Measurements from ENCODE around the gene DDX17.

DNA sequence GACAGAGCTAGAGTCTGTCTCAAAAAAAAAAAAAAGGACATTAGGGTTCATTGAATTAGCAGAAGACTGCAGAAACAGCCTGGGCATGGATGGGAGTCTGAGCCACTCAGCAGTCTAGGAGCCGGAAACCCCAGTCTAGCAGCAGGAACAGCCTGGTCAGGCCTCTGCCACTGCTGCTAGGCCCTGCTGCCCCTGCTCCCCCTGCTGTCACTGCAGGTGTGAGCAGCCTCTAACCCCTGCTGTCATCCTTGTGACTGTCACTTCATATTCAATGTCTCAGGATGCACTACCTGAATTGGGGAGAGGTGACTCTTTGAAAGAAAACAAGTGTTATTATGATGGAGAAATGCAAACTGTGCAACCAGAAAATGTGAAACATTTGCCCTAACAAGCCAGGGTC, 7.0 kb upstream of the DDX17 start:
- no peak for TF ChIP-seq POLR2A (IDR thresholded peaks at IDR 0.05; ENCODE audit: low read depth, low read length)
- TF ChIP-seq, protein P1, sequence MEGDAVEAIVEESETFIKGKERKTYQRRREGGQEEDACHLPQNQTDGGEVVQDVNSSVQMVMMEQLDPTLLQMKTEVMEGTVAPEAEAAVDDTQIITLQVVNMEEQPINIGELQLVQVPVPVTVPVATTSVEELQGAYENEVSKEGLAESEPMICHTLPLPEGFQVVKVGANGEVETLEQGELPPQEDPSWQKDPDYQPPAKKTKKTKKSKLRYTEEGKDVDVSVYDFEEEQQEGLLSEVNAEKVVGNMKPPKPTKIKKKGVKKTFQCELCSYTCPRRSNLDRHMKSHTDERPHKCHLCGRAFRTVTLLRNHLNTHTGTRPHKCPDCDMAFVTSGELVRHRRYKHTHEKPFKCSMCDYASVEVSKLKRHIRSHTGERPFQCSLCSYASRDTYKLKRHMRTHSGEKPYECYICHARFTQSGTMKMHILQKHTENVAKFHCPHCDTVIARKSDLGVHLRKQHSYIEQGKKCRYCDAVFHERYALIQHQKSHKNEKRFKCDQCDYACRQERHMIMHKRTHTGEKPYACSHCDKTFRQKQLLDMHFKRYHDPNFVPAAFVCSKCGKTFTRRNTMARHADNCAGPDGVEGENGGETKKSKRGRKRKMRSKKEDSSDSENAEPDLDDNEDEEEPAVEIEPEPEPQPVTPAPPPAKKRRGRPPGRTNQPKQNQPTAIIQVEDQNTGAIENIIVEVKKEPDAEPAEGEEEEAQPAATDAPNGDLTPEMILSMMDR (conservative IDR thresholded peaks at IDR 0.05; ENCODE audit: low read depth, low read length), result no peak
- no peak for TF ChIP-seq MAFK (IDR thresholded peaks at IDR 0.05; ENCODE audit: low read depth, low read length)
- no peak for TF ChIP-seq BHLHE40 (IDR thresholded peaks at IDR 0.05; ENCODE audit: low read depth, low read length)
- no peak for TF ChIP-seq SMC3 (IDR thresholded peaks at IDR 0.05; ENCODE audit: low read depth, low read length)
- no peak for TF ChIP-seq FOS (IDR thresholded peaks at IDR 0.05; ENCODE audit: low read depth, low read length)
- no peak for TF ChIP-seq RCOR1 (IDR thresholded peaks at IDR 0.05; ENCODE audit: insufficient replicate concordance, low read length)
- TF ChIP-seq, protein P2, sequence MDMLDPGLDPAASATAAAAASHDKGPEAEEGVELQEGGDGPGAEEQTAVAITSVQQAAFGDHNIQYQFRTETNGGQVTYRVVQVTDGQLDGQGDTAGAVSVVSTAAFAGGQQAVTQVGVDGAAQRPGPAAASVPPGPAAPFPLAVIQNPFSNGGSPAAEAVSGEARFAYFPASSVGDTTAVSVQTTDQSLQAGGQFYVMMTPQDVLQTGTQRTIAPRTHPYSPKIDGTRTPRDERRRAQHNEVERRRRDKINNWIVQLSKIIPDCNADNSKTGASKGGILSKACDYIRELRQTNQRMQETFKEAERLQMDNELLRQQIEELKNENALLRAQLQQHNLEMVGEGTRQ (IDR thresholded peaks at IDR 0.05; ENCODE audit: low read depth, low read length), result no peak
- no peak for TF ChIP-seq RAD21 (IDR thresholded peaks at IDR 0.05; ENCODE audit: low read length)
